ENCODE measurements around the gene PIP5K1A. TPM values are rescaled to one million over a fixed set of nuclear protein-coding genes. Genes with fewer than 3 reads are reported as not detected.
"Not testable (repeated sequence)": the region's sequence is repeated elsewhere in the genome, so short reads cannot be mapped to it uniquely, and the experiment has no call there.

The PIP5K1A gene
- total RNA-seq, 2 experiments from 2014 or later, result 51.9 to 59.4 TPM

DNA sequence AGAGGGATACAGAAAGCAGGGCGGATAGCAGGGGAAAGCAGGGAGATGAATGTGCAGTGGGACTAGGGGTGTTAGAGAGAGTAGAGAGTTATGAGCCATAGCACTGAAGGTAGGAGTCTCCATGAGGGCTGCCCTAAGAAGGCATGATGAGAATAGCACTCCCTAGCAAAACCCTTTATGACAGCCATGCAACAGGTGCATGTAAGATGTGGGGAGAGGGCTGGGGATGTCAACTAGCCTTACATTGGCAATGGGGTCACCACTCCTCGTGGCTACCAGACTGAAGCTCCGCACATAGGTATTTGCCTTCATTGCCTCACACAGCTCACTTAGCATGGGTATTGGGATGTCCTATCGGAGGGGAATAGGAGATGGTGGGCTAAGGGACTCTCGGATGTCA is 27.2 kb upstream of the PIP5K1A start:
- no peak for ATAC-seq (ENCODE audit: low read depth)
- no peak for DNase-seq
- Mint-ChIP-seq H3K4me3 (no peak overlapping the region), H3K4me1 (peaks cover 14% of the 10 kb centered on the region), H3K27me3 (no peaks in the 10 kb centered on the region), H3K27ac (no peak overlapping the region), H3K9me3 (no peaks in the 10 kb centered on the region), H3K36me3 (peaks cover 20% of the 10 kb centered on the region)
- POLR2A ChIA-PET, result interaction anchor here (2.2 kb wide), 1 partner anchor 14 kb away, joined by 4 read pairs; the partner anchor contains the start of gene TNFAIP8L2

DNA sequence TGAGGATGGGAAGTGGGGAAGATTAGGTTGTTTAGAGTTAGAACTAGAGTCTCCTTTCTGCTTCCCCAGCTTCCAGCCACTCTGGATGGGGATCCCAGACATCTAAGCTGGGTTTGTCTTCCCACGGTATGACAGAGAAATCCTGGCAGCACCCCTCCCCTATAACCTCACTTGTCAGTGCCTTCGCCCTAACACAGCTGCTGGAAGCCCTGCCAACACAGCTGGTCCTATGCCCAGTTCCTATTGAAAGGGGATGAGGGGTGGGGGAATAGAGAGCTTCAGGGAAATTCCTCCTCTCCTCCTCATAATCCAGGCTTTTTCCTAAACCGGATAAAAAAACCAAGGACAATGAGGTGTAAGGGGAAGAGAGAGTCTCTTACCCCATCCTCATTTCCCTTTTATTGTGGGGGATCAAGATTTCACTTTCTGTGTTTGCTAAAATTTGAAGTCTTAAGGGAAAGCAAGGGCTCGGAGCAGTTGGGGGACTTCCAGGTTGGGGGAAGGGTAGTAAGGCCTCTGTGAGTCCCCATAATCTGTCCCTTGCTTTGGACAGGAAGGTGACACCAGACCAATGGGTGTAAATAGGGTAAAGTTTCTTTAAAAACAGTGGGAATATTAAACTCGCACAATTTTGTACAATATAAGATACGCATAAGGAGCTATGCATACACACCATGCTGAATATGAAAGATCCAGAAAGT is 23.2 kb upstream of the PIP5K1A start:
- no peak overlapping the region for H3K27ac Mint-ChIP-seq
- no peaks in the 10 kb centered on the region for H3K27me3 Mint-ChIP-seq
- DNase-seq, result no peak
- H3K4me1 Mint-ChIP-seq, result no peaks in the 10 kb centered on the region
- ATAC-seq (ENCODE audit: low read depth), result no peak
- POLR2A ChIA-PET, result interaction anchor here (3.5 kb wide), 1 partner anchor 14 kb away, joined by 13 read pairs; the partner anchor contains the start of gene VPS72
- no peaks in the 10 kb centered on the region for H3K9me3 Mint-ChIP-seq
- peaks cover 21% of the 10 kb centered on the region for H3K36me3 Mint-ChIP-seq
- H3K4me3 Mint-ChIP-seq, result no peak overlapping the region

DNA sequence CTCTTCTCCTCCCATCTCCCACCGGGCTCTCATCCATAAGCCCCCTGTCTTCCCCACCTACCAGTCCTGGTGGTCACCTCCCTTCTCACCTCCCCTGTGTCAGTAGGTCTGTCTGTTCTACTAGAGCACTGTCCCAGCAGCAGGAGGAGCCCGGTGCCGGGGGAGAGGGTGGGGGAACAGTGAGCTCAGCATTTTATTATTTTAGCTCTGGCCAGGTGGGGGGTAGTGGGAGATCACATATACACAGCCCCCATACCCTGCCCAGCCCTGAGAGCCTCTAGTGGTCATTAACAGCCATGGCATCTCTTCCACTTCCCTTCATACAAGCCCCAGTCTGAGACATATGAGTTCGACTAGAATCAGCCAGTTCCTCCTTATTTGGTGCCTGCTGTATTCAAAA is 22.5 kb upstream of the PIP5K1A start, which contains the start of gene TMOD4:
TMOD4 (minus strand) TSS at position 119 of the 400 bp plus-strand sequence. CDS start 1,106 bp downstream, outside the sequence.
- Mint-ChIP-seq H3K4me1 (no peaks in the 10 kb centered on the region), H3K4me3 (no peak within 1 kb of the TSS), H3K27me3 (no peaks in the 10 kb centered on the region), H3K27ac (no peak within 1 kb of the TSS), H3K36me3 (peaks cover 25% of the 10 kb centered on the region), H3K9me3 (no peaks in the 10 kb centered on the region)
- ATAC-seq (ENCODE audit: low read depth) (peak; percentile 71), DNase-seq (no peak)
- POLR2A ChIA-PET, result interaction anchor here (3.5 kb wide), 1 partner anchor 13 kb away, joined by 13 read pairs; the partner anchor contains the start of gene VPS72

DNA sequence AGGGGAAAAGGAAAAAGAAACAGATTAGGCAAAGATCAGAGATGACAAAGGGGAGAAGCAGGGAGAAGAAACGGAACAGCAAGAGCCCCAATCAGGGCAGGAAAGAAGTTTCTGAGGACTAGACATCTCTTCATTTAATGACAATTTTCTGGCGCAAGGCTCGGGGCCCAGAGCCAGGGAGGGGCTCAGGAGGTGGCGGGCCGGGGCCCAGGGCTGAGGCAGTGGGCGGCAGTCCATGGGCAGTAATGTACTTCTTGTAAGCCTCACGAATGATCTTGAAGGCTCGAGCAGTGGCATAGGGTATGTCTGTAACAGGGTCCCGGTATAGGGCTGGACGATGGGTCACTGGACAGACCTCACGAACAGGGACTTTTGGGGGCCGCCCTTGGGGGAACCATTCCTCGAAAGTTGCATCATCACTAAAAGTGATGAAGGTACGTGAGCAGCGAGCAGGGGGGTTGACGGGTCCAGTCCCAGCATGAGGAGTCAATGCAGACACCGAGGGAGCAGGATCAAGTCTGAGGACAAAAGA is 21.8 kb upstream of the PIP5K1A start:
- Mint-ChIP-seq H3K27me3 (no peaks in the 10 kb centered on the region), H3K9me3 (no peaks in the 10 kb centered on the region), H3K27ac (no peak overlapping the region), H3K36me3 (peaks cover 32% of the 10 kb centered on the region), H3K4me3 (no peak overlapping the region), H3K4me1 (no peaks in the 10 kb centered on the region)
- POLR2A ChIA-PET, result no interaction called here
- DNase-seq (no peak), ATAC-seq (ENCODE audit: low read depth) (no peak)

DNA sequence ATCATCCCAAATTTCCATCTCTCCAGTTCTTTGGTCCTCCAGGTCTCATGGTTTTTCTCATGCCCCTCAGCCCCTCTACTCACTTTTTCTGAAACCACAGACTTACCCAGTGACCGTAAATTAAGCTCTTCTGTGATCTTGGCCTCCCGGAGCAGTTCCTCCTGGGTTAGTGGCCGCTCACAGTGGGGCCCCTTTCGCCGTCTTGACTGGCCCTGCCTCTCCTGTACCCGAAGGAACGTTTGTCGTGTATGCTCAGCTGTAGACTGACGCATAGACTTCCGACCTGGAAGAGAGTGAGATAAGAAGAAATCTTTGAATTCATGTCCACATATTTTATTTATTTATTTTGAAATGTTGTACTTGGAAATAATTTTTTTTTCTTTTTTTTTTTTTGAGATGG is 14.1 kb upstream of the PIP5K1A start:
- no peak overlapping the region for H3K4me3 Mint-ChIP-seq
- H3K36me3 Mint-ChIP-seq, result peaks cover 40% of the 10 kb centered on the region
- no peaks in the 10 kb centered on the region for H3K9me3 Mint-ChIP-seq
- ATAC-seq (ENCODE audit: low read depth) (no peak), DNase-seq (no peak)
- POLR2A ChIA-PET, result no interaction called here
- H3K4me1 Mint-ChIP-seq, result peaks cover 15% of the 10 kb centered on the region
- no peaks in the 10 kb centered on the region for H3K27me3 Mint-ChIP-seq
- no peak overlapping the region for H3K27ac Mint-ChIP-seq

DNA sequence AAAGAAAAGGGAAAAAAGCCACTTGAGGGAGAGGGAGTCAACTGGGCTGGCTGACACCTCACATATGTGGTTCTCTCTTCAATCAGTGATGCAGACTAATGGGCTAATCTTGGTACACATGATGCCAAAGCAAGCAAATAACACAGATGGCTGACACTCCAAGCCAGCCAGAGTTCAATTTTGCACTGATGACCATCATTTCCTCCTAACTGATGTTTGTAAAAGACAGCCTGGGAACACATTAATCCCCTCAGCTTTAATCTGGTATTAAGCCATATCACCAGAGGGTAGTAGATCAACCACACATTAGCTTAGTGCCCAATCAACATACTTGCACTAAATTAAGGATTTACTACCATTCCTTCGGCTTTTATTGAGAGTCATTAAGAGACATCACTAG is 11.1 kb upstream of the PIP5K1A start:
- Mint-ChIP-seq H3K36me3 (peaks cover 27% of the 10 kb centered on the region), H3K4me3 (no peak overlapping the region), H3K9me3 (no peaks in the 10 kb centered on the region), H3K27ac (no peak overlapping the region), H3K27me3 (no peaks in the 10 kb centered on the region), H3K4me1 (peaks cover 20% of the 10 kb centered on the region)
- DNase-seq, result no peak
- POLR2A ChIA-PET, result interaction anchor here (3.4 kb wide), 1 partner anchor 13 kb away, joined by 13 read pairs; the partner anchor contains the start of gene TMOD4
- ATAC-seq (ENCODE audit: low read depth), result no peak

DNA sequence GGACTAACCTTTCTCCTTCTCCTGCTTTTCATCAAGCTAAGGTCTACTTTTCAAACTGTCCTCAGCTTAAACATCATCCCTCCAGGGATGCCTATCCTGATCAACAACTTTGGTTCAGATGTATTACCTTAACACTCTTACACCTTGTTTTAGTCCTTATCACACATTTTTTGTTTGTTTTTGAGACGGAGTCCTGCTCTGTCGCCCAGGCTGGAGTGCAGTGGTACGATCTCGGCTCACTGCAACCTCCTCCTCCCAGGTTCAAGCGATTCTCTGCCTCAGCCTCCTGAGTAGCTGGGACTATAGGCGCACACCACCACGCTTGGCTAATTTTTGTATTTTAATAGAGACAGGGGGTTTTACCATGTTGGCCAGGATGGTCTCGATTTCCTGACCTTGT is 9.7 kb upstream of the PIP5K1A start:
- Mint-ChIP-seq H3K27ac (peak overlapping the region; percentile 34), H3K36me3 (peaks cover 17% of the 10 kb centered on the region), H3K27me3 (peaks cover 10% of the 10 kb centered on the region), H3K4me1 (peaks cover 20% of the 10 kb centered on the region), H3K4me3 (peak overlapping the region; percentile 97)
- H3K9me3 Mint-ChIP-seq; ATAC-seq (ENCODE audit: low read depth); DNase-seq: not testable (repeated sequence)
- POLR2A ChIA-PET, result interaction anchor here (0.9 to 3.4 kb wide), 5 partner anchors 10 to 23 kb away, joined by 3 to 23 read pairs (median 13); partner anchors contain the start of genes LYSMD1, PIP5K1A, SCNM1 and TMOD4

DNA sequence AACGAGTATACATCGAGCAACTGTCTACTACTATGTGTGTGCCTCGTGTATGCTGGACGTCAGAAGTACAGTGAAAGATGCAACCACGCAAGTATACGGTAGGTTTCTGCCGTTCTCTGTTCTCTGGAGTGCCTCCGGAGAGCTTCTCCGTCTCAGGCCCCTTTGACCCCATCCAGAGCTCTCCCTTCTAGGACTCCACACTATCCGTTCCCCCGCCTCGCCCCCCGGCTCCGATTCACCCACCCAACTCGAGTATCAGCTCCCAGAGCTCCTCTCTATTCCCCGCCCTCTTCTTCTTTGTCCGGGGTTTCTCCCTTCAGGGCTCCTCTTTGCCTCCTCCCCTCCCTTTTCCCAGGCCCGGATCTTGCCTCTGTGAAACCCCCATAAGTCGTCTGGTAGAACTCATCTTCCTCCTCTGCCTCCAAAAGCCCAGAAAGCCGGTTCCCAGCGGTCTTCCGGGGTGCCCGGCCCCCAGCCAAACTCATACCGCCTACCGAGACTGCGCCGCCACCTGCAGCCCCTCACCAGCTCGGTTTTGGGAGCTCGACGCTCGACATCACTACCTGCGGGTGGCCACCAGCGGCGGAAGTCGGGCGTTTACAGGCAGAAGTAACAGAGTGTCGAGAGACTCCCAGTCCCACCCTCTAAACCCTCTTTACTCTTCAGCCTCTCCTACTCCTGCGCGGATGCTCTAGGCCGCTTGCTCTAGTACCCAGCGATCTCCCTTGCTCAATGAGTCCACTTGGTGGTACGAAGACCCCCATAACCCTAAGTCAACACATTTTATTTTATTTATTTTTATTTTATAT is 8.5 kb upstream of the PIP5K1A start, which contains the start of gene VPS72:
VPS72 (minus strand) TSS at position 561 of the 809 bp plus-strand sequence; CDS start at position 485, 76 bp downstream.
- POLR2A ChIA-PET, result interaction anchor here (0.7 to 3.4 kb wide), 30 partner anchors 9 to 954 kb away, joined by 3 to 28 read pairs (median 3); partner anchors contain the start of genes LYSMD1, MRPL9, PI4KB and PIP5K1A
- peak within 1 kb of the TSS; percentile 98 for H3K27ac Mint-ChIP-seq
- no peaks in the 10 kb centered on the region for H3K9me3 Mint-ChIP-seq
- H3K4me3 Mint-ChIP-seq, result peak within 1 kb of the TSS; percentile 97
- H3K27me3 Mint-ChIP-seq, result peaks cover 15% of the 10 kb centered on the region
- ATAC-seq (ENCODE audit: low read depth), result peak; percentile 94
- peaks cover 18% of the 10 kb centered on the region for H3K4me1 Mint-ChIP-seq
- peak; percentile 85 for DNase-seq
- peaks cover 11% of the 10 kb centered on the region for H3K36me3 Mint-ChIP-seq

DNA sequence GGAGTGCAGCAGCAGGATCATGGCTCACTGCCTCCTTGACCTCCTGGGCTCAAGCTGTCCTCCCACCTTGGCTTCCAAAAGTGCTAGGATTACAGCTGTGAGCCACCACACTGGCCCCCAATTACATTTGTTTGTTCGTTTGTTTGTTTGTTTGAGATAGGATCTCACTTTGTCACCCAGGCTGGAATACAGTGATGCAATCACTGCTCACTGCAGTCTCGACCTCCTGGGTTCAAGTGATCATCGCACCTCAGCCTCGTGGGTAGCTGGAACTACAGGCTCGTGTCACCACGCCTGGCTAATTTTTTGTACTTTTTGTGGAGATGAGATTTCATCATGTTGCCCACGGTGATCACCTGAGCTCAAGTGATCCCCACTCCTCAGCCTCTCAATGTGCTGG is 6.3 kb upstream of the PIP5K1A start:
- Mint-ChIP-seq H3K27me3 (peaks cover 20% of the 10 kb centered on the region), H3K4me1 (peaks cover 22% of the 10 kb centered on the region), H3K4me3 (no peak overlapping the region), H3K9me3 (no peaks in the 10 kb centered on the region), H3K27ac (no peak overlapping the region), H3K36me3 (peaks cover 4% of the 10 kb centered on the region)
- POLR2A ChIA-PET, result interaction anchor here (0.6 kb wide), 1 partner anchor 135 kb away, joined by 9 read pairs; no protein-coding TSS in a partner anchor
- DNase-seq, result no peak
- ATAC-seq (ENCODE audit: low read depth), result no peak

DNA sequence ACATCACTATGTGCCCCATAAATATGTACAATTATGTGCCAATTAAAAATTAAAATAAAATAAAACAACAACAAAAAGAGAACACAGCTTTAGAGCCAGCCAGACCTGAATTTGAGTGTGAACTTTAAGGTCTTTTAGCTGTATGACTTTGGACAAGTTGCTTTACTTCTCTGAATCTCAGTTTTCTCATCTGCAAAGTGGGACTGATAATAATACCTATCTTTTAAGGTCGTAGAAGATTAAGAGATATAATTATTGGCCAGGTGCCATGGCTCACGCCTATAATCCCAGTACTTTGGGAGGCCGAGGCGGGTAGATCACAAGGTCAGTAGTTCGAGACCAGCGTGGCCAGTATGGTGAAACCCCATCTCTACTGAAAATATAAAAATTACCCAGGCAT is 5.0 kb upstream of the PIP5K1A start:
- Mint-ChIP-seq H3K27ac (no peak overlapping the region), H3K9me3 (no peaks in the 10 kb centered on the region), H3K4me3 (no peak overlapping the region), H3K4me1 (peaks cover 26% of the 10 kb centered on the region), H3K36me3 (peaks cover 3% of the 10 kb centered on the region), H3K27me3 (peaks cover 20% of the 10 kb centered on the region)
- ATAC-seq (ENCODE audit: low read depth), result no peak
- DNase-seq, result no peak
- POLR2A ChIA-PET, result no interaction called here

DNA sequence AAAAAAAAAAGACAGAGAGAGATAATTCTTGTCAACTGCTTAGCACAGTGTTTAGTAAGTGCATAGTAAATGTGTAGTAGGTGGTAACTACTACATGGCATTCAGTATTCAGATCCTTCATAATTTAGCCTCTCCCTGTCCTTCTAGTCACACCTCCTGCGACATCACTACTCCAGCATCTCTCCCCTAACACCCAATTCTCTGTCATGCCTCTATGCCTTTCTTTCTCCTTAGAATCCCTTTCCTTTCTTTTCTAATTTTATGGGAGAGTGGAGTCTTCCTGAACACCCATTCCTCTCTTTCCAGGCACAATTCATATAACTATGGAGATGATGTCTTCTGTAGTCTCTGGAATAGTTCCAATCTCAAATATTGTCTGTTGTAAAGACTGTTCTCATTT is 4.5 kb upstream of the PIP5K1A start:
- Mint-ChIP-seq H3K9me3 (no peaks in the 10 kb centered on the region), H3K27ac (no peak overlapping the region), H3K27me3 (peaks cover 20% of the 10 kb centered on the region), H3K4me1 (peaks cover 21% of the 10 kb centered on the region), H3K4me3 (no peak overlapping the region), H3K36me3 (peaks cover 5% of the 10 kb centered on the region)
- ATAC-seq (ENCODE audit: low read depth) (no peak), DNase-seq (no peak)
- POLR2A ChIA-PET, result no interaction called here

DNA sequence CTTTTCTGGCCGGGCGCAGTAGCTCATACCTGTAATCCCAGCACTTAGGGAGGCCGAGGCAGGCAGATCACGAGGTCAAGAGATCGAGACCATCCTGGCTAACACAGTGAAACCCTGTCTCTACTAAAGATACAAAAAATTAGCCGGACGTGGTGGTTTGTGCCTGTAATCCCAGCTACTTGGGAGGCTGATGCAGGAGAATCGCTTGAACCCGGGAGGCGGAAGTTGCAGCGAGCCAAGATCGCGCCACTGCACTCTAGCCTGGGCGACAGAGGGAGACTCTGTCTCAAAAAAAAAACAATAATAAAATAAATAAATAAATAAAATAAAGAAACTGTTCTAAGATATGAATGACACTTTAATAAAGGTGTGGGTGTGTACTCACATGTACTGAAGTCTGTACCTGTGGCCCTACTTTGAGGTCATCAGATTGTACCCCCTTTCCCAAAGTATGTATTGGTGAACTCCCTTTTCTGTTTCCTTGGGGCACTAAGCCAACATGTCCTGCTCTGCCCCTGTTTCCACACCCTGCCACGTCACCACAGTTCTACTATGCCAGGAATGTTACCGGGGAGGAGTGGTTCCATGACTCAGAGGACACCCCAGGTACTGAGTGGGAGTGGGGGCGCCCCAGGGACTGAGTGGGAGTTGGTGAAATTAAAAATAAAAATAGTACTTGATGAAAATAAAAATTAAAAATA is 3.3 kb upstream of the PIP5K1A start:
- DNase-seq; H3K27ac Mint-ChIP-seq; H3K36me3 Mint-ChIP-seq; ATAC-seq (ENCODE audit: low read depth); H3K4me3 Mint-ChIP-seq; H3K9me3 Mint-ChIP-seq: not testable (repeated sequence)
- POLR2A ChIA-PET, result interaction anchor here (0.5 to 0.6 kb wide), 3 partner anchors 22 to 988 kb away, joined by 3 to 4 read pairs (median 3); no protein-coding TSS in a partner anchor
- Mint-ChIP-seq H3K4me1 (peaks cover 23% of the 10 kb centered on the region), H3K27me3 (peaks cover 20% of the 10 kb centered on the region)
